ENCODE data around the gene ZFP69B. TPM values are rescaled to one million over a fixed set of nuclear protein-coding genes. Genes with fewer than 3 reads are reported as not detected.
"Not testable (repeated sequence)": the region's sequence is repeated elsewhere in the genome, so short reads cannot be mapped to it uniquely, and the experiment has no call there.

The ZFP69B gene
- total RNA-seq, 1 experiment from 2014 or later = 4.5 TPM

GRCh38 chr1:40479156-40479555, 28.9 kb downstream of the ZFP69B start:
- Mint-ChIP-seq H3K27me3 (ENCODE audit: unreplicated experiment) (no peaks in the 10 kb centered on the region), H3K27ac (ENCODE audit: unreplicated experiment) (no peak overlapping the region), H3K4me1 (ENCODE audit: low read depth, unreplicated experiment) (peaks cover 10% of the 10 kb centered on the region), H3K36me3 (ENCODE audit: insufficient read depth, unreplicated experiment) (peaks cover 23% of the 10 kb centered on the region), H3K4me3 (ENCODE audit: low read depth, unreplicated experiment) (no peak overlapping the region), H3K9me3 (ENCODE audit: low read depth, unreplicated experiment) (peaks cover 7% of the 10 kb centered on the region)
- no TSS peak for BruUV-seq (replicated peaks)
- no peak for TF ChIP-seq CTCF (IDR thresholded peaks at IDR 0.05; ENCODE audit: unreplicated experiment)
- CTCF ChIA-PET = no interaction called here
- intact Hi-C loops (cut with micrococcal nuclease; ENCODE audit: unreplicated experiment) = no loop called here
- DNase-seq = no peak

GRCh38 chr1:40495315-40495903, 45.1 kb downstream of the ZFP69B start:
- no peak for DNase-seq
- H3K4me1 Mint-ChIP-seq (ENCODE audit: low read depth, unreplicated experiment) = no peaks in the 10 kb centered on the region
- no peak for TF ChIP-seq CTCF (IDR thresholded peaks at IDR 0.05; ENCODE audit: unreplicated experiment)
- CTCF ChIA-PET = no interaction called here
- no peak overlapping the region for H3K4me3 Mint-ChIP-seq (ENCODE audit: low read depth, unreplicated experiment)
- H3K36me3 Mint-ChIP-seq (ENCODE audit: insufficient read depth, unreplicated experiment) = peaks cover 18% of the 10 kb centered on the region
- H3K27ac Mint-ChIP-seq (ENCODE audit: unreplicated experiment) = no peak overlapping the region
- intact Hi-C loops (cut with micrococcal nuclease; ENCODE audit: unreplicated experiment) = no loop called here
- no TSS peak for BruUV-seq (replicated peaks)
- peaks cover 22% of the 10 kb centered on the region for H3K9me3 Mint-ChIP-seq (ENCODE audit: low read depth, unreplicated experiment)
- H3K27me3 Mint-ChIP-seq (ENCODE audit: unreplicated experiment) = no peaks in the 10 kb centered on the region

- CTCF ChIA-PET; H3K27me3 Mint-ChIP-seq (ENCODE audit: unreplicated experiment); H3K36me3 Mint-ChIP-seq (ENCODE audit: insufficient read depth, unreplicated experiment); intact Hi-C loops (cut with micrococcal nuclease; ENCODE audit: unreplicated experiment); DNase-seq; H3K4me3 Mint-ChIP-seq (ENCODE audit: low read depth, unreplicated experiment); H3K27ac Mint-ChIP-seq (ENCODE audit: unreplicated experiment); H3K4me1 Mint-ChIP-seq (ENCODE audit: low read depth, unreplicated experiment); BruUV-seq (replicated peaks): not testable (repeated sequence)
- H3K9me3 Mint-ChIP-seq (ENCODE audit: low read depth, unreplicated experiment) = peaks cover 31% of the 10 kb centered on the region
Measured at GRCh38 chr1:40502651-40503050, 52.4 kb downstream of the ZFP69B start.

GRCh38 chr1:40507973-40508372, 57.7 kb downstream of the ZFP69B start:
- TSS peak; percentile 76 for BruUV-seq (replicated peaks)

More at GRCh38 chr1:40507973-40508372, 57.7 kb downstream of the ZFP69B start:
- TF ChIP-seq CTCF (IDR thresholded peaks at IDR 0.05; ENCODE audit: unreplicated experiment) = no peak
- H3K36me3 Mint-ChIP-seq (ENCODE audit: insufficient read depth, unreplicated experiment) = peaks cover 18% of the 10 kb centered on the region
- CTCF ChIA-PET = interaction anchor here (1.4 kb wide), 1 partner anchor 24 kb away, joined by 3 read pairs; the partner anchor contains the start of gene ZNF684
- peak overlapping the region; percentile 86 for H3K4me3 Mint-ChIP-seq (ENCODE audit: low read depth, unreplicated experiment)
- H3K4me1 Mint-ChIP-seq (ENCODE audit: low read depth, unreplicated experiment) = peaks cover 9% of the 10 kb centered on the region
- H3K27ac Mint-ChIP-seq (ENCODE audit: unreplicated experiment) = no peak overlapping the region
- H3K27me3 Mint-ChIP-seq (ENCODE audit: unreplicated experiment) = no peaks in the 10 kb centered on the region
- H3K9me3 Mint-ChIP-seq (ENCODE audit: low read depth, unreplicated experiment) = peaks cover 24% of the 10 kb centered on the region
- intact Hi-C loops (cut with micrococcal nuclease; ENCODE audit: unreplicated experiment) = loop anchor here (5.0 kb wide), 1 partner anchor 51 kb away; no protein-coding TSS in a partner anchor
- no peak for DNase-seq

Measured in Calu3 (cell line).